Calu3 (cell line): ENCODE measurements around the gene IFITM2. TPM values are rescaled to one million over a fixed set of nuclear protein-coding genes. Genes with fewer than 3 reads are reported as not detected.

Experiments
- BruUV-seq: library from RNA; stranded (reverse); fragments of 400-500 nt; replicated peaks from 2 replicates; lab custom pipeline; 2021; lab: Mats Ljungman, UMichigan
- CTCF ChIA-PET: fragments of 300-600 bp; sonication (Branson Sonifier 250); formaldehyde crosslinking; loops from one replicate; lab custom pipeline; 2022; ENCODE audit warnings: antibody characterized with exemption; lab: Charles Lee
- DNase-seq: peaks from one replicate; pipeline ENCODE4 v3.0.0; 2022
- H3K27ac Mint-ChIP-seq: one replicate; pipeline ENCODE4 v1.8.0; 2022; ENCODE audit warnings: mixed read lengths; ENCODE audit not compliant: unreplicated experiment
- H3K27me3 Mint-ChIP-seq: one replicate; pipeline ENCODE4 v1.8.0; 2022; ENCODE audit warnings: mixed read lengths; ENCODE audit not compliant: unreplicated experiment
- H3K36me3 Mint-ChIP-seq: one replicate; pipeline ENCODE4 v1.8.0; 2022; ENCODE audit warnings: mild to moderate bottlenecking, moderate library complexity, mixed read lengths; ENCODE audit not compliant: insufficient read depth, unreplicated experiment
- H3K4me1 Mint-ChIP-seq: one replicate; pipeline ENCODE4 v1.8.0; 2022; ENCODE audit warnings: mild to moderate bottlenecking, low read depth, mixed read lengths; ENCODE audit not compliant: unreplicated experiment
- H3K4me3 Mint-ChIP-seq: one replicate; pipeline ENCODE4 v1.8.0; 2022; ENCODE audit warnings: mild to moderate bottlenecking, low read depth, moderate library complexity, mixed read lengths; ENCODE audit not compliant: unreplicated experiment
- H3K9me3 Mint-ChIP-seq: one replicate; pipeline ENCODE4 v1.8.0; 2022; ENCODE audit warnings: low read depth, mixed read lengths; ENCODE audit not compliant: unreplicated experiment
- intact Hi-C: fragments of 100-400 bp; cut with micrococcal nuclease; formaldehyde crosslinking; loops from one replicate; pipeline ENCODE4 v1.10.0; 2022; ENCODE audit not compliant: unreplicated experiment
- total RNA-seq: library from RNA; stranded (reverse); gene quantifications from 2 replicates; pipeline ENCODE4 v1.2.3, GENCODE V29; 2022
- TF ChIP-seq, protein P1 (sequence below): fragments of 200-600 bp; IDR thresholded peaks from one replicate; pipeline ENCODE4 v1.8.0; 2022; ENCODE audit warnings: antibody characterized with exemption; ENCODE audit not compliant: unreplicated experiment

The IFITM2 gene
- total RNA-seq, 1 experiment from 2014 or later: 29.1 TPM

GRCh38 chr11:329886-330253 is 22.3 kb downstream of the IFITM2 start:
- CTCF ChIA-PET: no interaction called here
- H3K4me3 Mint-ChIP-seq: no peak overlapping the region
- TF ChIP-seq, protein P1, sequence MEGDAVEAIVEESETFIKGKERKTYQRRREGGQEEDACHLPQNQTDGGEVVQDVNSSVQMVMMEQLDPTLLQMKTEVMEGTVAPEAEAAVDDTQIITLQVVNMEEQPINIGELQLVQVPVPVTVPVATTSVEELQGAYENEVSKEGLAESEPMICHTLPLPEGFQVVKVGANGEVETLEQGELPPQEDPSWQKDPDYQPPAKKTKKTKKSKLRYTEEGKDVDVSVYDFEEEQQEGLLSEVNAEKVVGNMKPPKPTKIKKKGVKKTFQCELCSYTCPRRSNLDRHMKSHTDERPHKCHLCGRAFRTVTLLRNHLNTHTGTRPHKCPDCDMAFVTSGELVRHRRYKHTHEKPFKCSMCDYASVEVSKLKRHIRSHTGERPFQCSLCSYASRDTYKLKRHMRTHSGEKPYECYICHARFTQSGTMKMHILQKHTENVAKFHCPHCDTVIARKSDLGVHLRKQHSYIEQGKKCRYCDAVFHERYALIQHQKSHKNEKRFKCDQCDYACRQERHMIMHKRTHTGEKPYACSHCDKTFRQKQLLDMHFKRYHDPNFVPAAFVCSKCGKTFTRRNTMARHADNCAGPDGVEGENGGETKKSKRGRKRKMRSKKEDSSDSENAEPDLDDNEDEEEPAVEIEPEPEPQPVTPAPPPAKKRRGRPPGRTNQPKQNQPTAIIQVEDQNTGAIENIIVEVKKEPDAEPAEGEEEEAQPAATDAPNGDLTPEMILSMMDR: no peak
- DNase-seq: no peak
- H3K36me3 Mint-ChIP-seq: peaks cover 4% of the 10 kb centered on the region
- H3K4me1 Mint-ChIP-seq: no peaks in the 10 kb centered on the region
- BruUV-seq: no TSS peak
- peaks cover 36% of the 10 kb centered on the region for H3K27me3 Mint-ChIP-seq
- intact Hi-C loops: no loop called here
- no peak overlapping the region for H3K27ac Mint-ChIP-seq
- no peaks in the 10 kb centered on the region for H3K9me3 Mint-ChIP-seq

DNA sequence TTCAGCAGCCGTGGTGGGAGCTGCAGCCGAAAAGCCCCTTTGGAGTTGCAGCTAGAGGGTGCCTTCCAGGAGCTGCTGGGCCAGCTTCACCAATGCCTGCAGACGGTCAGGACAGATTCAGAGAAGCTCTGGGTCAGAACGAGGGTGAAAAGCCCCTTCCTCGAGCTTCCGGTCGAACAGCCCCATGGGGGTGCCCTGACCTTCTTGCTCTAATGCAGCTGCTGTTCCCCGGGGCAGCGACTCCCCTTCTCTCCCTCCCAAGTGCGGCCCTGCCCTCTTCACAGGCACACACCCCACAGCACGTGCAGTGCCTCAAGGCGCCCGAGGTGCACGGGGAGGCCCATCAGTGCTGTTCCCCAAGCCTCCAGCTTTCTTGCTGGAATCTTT is 22.7 kb downstream of the IFITM2 start:
- no peak overlapping the region for H3K4me3 Mint-ChIP-seq
- TF ChIP-seq, protein P1: no peak
- H3K36me3 Mint-ChIP-seq: peaks cover 4% of the 10 kb centered on the region
- no peak for DNase-seq
- H3K27ac Mint-ChIP-seq: no peak overlapping the region
- intact Hi-C loops: no loop called here
- no peaks in the 10 kb centered on the region for H3K4me1 Mint-ChIP-seq
- H3K27me3 Mint-ChIP-seq: peaks cover 37% of the 10 kb centered on the region
- no peaks in the 10 kb centered on the region for H3K9me3 Mint-ChIP-seq
- CTCF ChIA-PET: no interaction called here
- BruUV-seq: no TSS peak

- Mint-ChIP-seq H3K4me1 (no peaks in the 10 kb centered on the region), H3K36me3 (peaks cover 3% of the 10 kb centered on the region), H3K9me3 (no peaks in the 10 kb centered on the region), H3K27ac (no peak overlapping the region), H3K27me3 (peaks cover 37% of the 10 kb centered on the region), H3K4me3 (no peak overlapping the region)
- no peak for DNase-seq
- no TSS peak for BruUV-seq
- CTCF ChIA-PET: no interaction called here
- TF ChIP-seq, protein P1: no peak
- intact Hi-C loops: no loop called here
Measured at GRCh38 chr11:330694-331357, 23.2 kb downstream of the IFITM2 start.

DNA sequence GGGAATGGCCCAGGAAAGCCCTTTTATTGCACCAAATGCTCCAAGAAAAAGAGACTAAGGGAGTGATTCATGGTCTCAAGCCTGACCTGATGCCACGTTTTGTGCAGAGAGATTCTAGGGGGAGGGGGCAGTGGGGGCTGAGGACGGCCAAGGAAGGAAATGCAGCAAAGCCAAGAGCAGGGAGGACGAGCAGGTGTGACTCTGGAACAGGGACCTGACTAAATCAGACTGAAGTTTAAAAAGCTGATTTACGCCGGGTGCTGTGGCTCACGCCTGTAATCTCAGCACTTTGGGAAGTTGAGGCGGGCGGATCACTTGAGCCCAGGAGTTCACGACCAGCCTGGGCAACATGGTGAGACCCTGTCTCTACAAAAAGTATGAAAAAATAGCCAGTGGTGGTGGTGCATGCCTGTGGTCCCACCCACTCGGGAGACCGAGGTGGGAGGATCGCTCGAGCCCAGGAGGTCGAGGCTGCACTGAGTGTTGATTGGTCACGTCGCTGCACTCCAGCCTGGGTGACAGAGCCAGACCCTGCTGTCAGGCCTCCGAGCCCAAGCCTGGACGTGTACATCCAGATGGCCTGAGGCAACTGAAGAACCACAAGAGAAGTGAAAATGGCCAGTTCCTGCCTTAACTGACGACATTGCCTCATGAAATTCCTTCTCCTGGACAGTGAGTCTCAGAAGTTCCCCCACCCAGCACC is 23.9 kb downstream of the IFITM2 start:
- Mint-ChIP-seq H3K27ac (no peak overlapping the region), H3K27me3 (peaks cover 37% of the 10 kb centered on the region), H3K4me3 (no peak overlapping the region), H3K4me1 (no peaks in the 10 kb centered on the region), H3K36me3 (no peaks in the 10 kb centered on the region), H3K9me3 (no peaks in the 10 kb centered on the region)
- no peak for DNase-seq
- CTCF ChIA-PET: no interaction called here
- intact Hi-C loops: no loop called here
- no TSS peak for BruUV-seq
- TF ChIP-seq, protein P1: no peak
